ENCODE results near the gene MORN4.

MORN4 gene

DNA sequence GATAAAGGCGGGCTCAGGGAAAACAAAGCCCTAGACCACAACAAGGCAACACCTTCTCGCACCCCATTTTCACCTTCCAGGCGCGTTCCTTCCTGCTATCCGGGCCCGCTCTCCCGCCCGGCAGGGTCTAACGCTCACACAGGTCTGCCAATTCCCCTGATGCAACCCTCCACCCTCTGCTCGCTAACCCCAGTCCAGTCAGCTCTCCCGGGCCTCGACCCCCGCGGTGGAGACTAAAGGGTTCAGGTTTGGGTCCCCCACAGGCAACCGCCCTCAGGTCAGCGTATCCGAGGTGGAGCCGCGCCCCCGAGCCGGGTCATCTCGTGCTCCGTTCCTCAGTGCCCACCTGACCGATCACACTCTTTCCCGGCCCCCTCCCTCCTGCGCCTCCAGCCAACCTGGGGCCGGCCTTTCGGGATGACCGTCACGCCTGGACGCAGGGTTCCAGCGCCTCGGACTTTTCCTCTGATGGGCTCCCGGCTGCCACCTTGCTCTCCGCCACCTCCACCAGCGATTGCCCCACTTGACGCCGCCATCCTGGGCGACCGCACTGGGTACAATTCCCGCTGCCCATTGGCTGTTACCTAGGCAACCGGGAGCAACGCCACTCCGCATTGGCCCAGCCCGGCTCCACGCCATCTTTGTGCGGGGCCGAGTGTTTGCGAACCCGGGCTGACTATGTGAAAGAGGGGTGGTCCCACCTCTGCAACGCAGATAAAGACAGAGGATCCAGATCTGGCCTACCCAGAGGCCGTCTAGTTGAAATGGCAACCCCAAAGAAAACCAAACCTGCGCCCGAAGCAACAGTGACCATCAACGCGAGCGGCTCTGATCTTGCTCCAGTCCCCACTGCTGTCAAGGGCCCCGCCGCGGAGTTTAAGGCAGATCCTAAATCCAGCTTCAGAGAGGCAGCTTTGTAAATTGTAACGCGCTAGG, at the start of gene MORN4:
TSS of gene MORN4 (minus strand) at position 552 of the 936 bp plus-strand sequence. CDS start 13,847 bp downstream, outside the sequence.
- no peaks in the 10 kb centered on the region for H4K20me1 ChIP-seq (ENCODE audit: control insufficient read depth, insufficient read depth, low read depth, low read length)

DNA sequence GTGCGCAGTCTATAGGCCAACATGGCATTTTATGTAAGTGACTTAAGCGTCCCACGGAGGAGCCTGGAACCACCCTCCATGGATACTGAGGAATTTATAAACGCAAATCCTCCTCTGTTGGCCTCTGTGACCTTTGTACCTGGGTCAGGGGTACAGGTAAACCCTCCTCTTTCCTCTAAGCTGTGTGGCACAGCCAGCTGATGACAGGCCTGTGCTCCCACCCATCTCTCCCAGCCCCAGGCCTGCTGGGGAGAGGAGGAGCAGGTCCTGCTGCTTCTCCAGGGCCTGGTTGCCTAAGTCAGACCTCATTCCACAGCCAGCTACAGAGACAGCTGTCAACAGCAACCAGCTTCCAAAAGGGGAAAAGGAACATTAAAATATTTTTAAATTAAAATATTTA, 48.7 kb upstream of the MORN4 start:
- Histone ChIP-seq H3K4me2 (ENCODE audit: low read length) (no peak overlapping the region), H3K9me2 (replicated peaks; ENCODE audit: control insufficient read depth, low read length) (no peaks in the 10 kb centered on the region), H3K27me3 (ENCODE audit: control insufficient read depth, low read length) (no peaks in the 10 kb centered on the region), H3K79me2 (ENCODE audit: control insufficient read depth, low read length) (no peaks in the 10 kb centered on the region), H3K4me3 (ENCODE audit: low read length) (no peak overlapping the region), H3K36me3 (ENCODE audit: control insufficient read depth, low read length) (no peaks in the 10 kb centered on the region), H3K4me1 (ENCODE audit: control insufficient read depth, low read length) (peaks cover 13% of the 10 kb centered on the region), H3K27ac (ENCODE audit: low read depth, low read length) (no peak overlapping the region), H3K9me3 (ENCODE audit: control insufficient read depth, insufficient read depth, low read length) (no peaks in the 10 kb centered on the region), H4K20me1 (ENCODE audit: control insufficient read depth, insufficient read depth, low read depth, low read length) (no peaks in the 10 kb centered on the region), H3F3A (ENCODE audit: control insufficient read depth, insufficient read depth) (no peaks in the 10 kb centered on the region)
- TF ChIP-seq EZH2phosphoT487 (IDR thresholded peaks at IDR 0.05; ENCODE audit: borderline replicate concordance, low read length), result no peak
- TF ChIP-seq, protein P1, sequence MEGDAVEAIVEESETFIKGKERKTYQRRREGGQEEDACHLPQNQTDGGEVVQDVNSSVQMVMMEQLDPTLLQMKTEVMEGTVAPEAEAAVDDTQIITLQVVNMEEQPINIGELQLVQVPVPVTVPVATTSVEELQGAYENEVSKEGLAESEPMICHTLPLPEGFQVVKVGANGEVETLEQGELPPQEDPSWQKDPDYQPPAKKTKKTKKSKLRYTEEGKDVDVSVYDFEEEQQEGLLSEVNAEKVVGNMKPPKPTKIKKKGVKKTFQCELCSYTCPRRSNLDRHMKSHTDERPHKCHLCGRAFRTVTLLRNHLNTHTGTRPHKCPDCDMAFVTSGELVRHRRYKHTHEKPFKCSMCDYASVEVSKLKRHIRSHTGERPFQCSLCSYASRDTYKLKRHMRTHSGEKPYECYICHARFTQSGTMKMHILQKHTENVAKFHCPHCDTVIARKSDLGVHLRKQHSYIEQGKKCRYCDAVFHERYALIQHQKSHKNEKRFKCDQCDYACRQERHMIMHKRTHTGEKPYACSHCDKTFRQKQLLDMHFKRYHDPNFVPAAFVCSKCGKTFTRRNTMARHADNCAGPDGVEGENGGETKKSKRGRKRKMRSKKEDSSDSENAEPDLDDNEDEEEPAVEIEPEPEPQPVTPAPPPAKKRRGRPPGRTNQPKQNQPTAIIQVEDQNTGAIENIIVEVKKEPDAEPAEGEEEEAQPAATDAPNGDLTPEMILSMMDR (IDR thresholded peaks at IDR 0.05; ENCODE audit: low read depth, low read length, poor library complexity, severe bottlenecking), result no peak

More for the DNA sequence above, at the start of gene MORN4:
- peaks cover 5% of the 10 kb centered on the region; the same call in 1 of the 2 replicates for H3F3A ChIP-seq (ENCODE audit: control insufficient read depth, insufficient read depth)
- H3K36me3 ChIP-seq (ENCODE audit: control insufficient read depth, low read length), result no peaks in the 10 kb centered on the region
- peak within 1 kb of the TSS; percentile 79 for H3K4me3 ChIP-seq (ENCODE audit: low read length)
- H3K4me2 ChIP-seq (ENCODE audit: low read length), result peak within 1 kb of the TSS; percentile 86
- no peaks in the 10 kb centered on the region for H3K27me3 ChIP-seq (ENCODE audit: control insufficient read depth, low read length)
- TF ChIP-seq, protein P1 (IDR thresholded peaks at IDR 0.05; ENCODE audit: low read depth, low read length, poor library complexity, severe bottlenecking), result no peak
- TF ChIP-seq EZH2phosphoT487 (IDR thresholded peaks at IDR 0.05; ENCODE audit: borderline replicate concordance, low read length), result no peak
- no peaks in the 10 kb centered on the region for H3K9me3 ChIP-seq (ENCODE audit: control insufficient read depth, insufficient read depth, low read length)
- peaks cover 6% of the 10 kb centered on the region; the same call in 1 of the 2 replicates for H3K79me2 ChIP-seq (ENCODE audit: control insufficient read depth, low read length)
- H3K4me1 ChIP-seq (ENCODE audit: control insufficient read depth, low read length), result peaks cover 11% of the 10 kb centered on the region
- no peaks in the 10 kb centered on the region for H3K9me2 ChIP-seq (replicated peaks; ENCODE audit: control insufficient read depth, low read length)
- H3K27ac ChIP-seq (ENCODE audit: low read depth, low read length), result no peak within 1 kb of the TSS

DNA sequence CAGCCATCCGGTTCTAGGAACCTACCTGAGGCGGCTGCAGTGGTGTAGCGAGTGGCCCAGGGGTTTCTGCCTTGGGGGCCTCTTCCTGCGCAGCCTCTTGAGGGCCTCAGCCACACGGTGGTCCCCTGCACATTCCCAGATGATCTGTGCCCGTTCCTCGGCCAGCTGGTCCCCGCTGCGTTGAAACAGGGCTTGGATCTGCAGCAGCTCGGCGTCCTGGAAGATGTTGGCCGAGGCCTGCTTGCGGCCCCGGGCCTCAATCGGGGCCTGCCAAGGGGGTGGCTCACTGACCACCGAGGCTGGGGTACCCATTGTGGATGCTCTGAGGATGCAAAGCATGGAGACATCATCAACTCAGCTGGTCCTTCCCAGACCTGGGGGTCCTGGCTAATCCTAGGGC, 46.3 kb upstream of the MORN4 start:
- Histone ChIP-seq H3K4me2 (ENCODE audit: low read length) (no peak overlapping the region), H3K27ac (ENCODE audit: low read depth, low read length) (no peak overlapping the region), H3K36me3 (ENCODE audit: control insufficient read depth, low read length) (peaks cover 13% of the 10 kb centered on the region), H3K4me1 (ENCODE audit: control insufficient read depth, low read length) (peaks cover 8% of the 10 kb centered on the region), H3K9me3 (ENCODE audit: control insufficient read depth, insufficient read depth, low read length) (no peaks in the 10 kb centered on the region), H3F3A (ENCODE audit: control insufficient read depth, insufficient read depth) (no peaks in the 10 kb centered on the region; the same call in 1 of the 2 replicates), H3K4me3 (ENCODE audit: low read length) (no peak overlapping the region), H3K9me2 (replicated peaks; ENCODE audit: control insufficient read depth, low read length) (no peaks in the 10 kb centered on the region), H3K79me2 (ENCODE audit: control insufficient read depth, low read length) (no peaks in the 10 kb centered on the region), H3K27me3 (ENCODE audit: control insufficient read depth, low read length) (no peaks in the 10 kb centered on the region), H4K20me1 (ENCODE audit: control insufficient read depth, insufficient read depth, low read depth, low read length) (no peaks in the 10 kb centered on the region)
- TF ChIP-seq EZH2phosphoT487 (IDR thresholded peaks at IDR 0.05; ENCODE audit: borderline replicate concordance, low read length), result no peak
- TF ChIP-seq, protein P1 (IDR thresholded peaks at IDR 0.05; ENCODE audit: low read depth, low read length, poor library complexity, severe bottlenecking), result no peak
